ENCODE results near the gene MINAR1. TPM values are rescaled to one million over a fixed set of nuclear protein-coding genes. Genes with fewer than 3 reads are reported as not detected.

Gene MINAR1
- total and polyA plus RNA-seq, 2 of the 13 experiments (the other 11 are each of a cell fraction or from before 2014, with no cell fraction given): 0.15 to 0.16 TPM

DNA sequence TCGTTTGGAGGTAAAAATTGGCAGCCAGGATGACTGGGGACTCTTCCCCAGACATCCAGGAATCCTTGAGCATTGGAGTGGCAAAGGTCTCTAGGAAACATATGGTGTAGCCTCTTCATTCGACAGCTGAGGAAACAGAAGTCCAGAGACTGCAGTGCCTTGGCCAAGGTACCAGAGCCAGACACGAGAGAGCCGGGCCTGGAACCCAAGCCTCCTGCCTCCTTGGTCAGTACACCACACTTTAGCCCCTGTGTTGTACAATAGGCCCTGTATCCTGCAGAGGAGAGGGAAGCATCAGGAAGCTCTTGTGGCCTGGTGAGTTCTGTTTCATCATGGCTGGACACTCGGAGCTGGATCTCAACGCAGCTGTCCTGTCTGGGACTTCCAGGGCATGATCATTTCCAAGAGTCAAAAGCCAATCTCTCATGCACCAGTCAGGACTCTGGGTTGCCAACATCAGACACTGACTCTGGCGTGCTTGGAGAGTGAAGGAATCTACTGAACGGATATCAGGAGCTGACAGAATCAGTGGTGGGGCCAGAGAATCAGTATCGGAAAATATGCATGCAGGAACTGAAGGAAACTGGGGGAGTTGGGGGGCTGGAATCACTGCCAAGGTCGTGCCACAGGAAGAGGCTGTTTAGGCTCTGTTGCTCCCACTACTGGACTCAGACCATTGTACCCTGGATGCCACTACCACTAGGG, 6.4 kb upstream of the MINAR1 start:
- Histone ChIP-seq H3K79me2 (ENCODE audit: insufficient read depth, low read length) (no peaks in the 10 kb centered on the region), H2AFZ (ENCODE audit: low read length) (no peak overlapping the region), H3K9me3 (ENCODE audit: low read length) (no peaks in the 10 kb centered on the region), H3K9ac (ENCODE audit: insufficient read depth, low read depth, low read length) (no peak overlapping the region), H4K20me1 (ENCODE audit: insufficient read depth, low read length) (no peaks in the 10 kb centered on the region), H3K4me3 (replicated peaks in 1 of 3; ENCODE audit: insufficient read depth in 1 of 3, low read depth in 2 of 3, low read length in 3 of 3) (no peak overlapping the region), H3K27ac (ENCODE audit: extremely low read length, insufficient read depth, low read length) (no peak overlapping the region), H3K27me3 (ENCODE audit: control insufficient read depth in 1 of 2, insufficient read depth in 2 of 2, low read length in 2 of 2) (peaks cover 0 to 27% of the 10 kb centered on the region in 2 experiments; a peak in 3 of 5 replicates), H3K36me3 (replicated peaks in 1 of 2; ENCODE audit: control insufficient read depth in 1 of 2, insufficient read depth in 2 of 2, low read length in 2 of 2) (no peaks in the 10 kb centered on the region), H3K4me2 (ENCODE audit: low read depth, low read length) (no peak overlapping the region), H3K4me1 (ENCODE audit: insufficient read depth, low read length) (no peaks in the 10 kb centered on the region)
- ATAC-seq (no peak), DNase-seq (ENCODE audit: low spot score) (no peak), FAIRE-seq (no peak)
- 13% methylated on average over 6 of the region's 10 CpGs for WGBS (ENCODE audit: low lambda C conversion rate)
- ChIA-PET POLR2A (no interaction called here), CTCF (ENCODE audit: low intra/inter-chr PET ratio, low total read pairs) (no interaction called here)
- intact Hi-C loops (cut with micrococcal nuclease; ENCODE audit: unreplicated experiment) (no loop called here), in situ Hi-C loops (cut with HindIII; ENCODE audit: extremely low pct_ligation_motif_present, low pct_unique_long_range_greater_than_20kb) (no loop called here)
- BruUV-seq (replicated peaks): no TSS peak
- TF ChIP-seq ZNF569 (CRISPR knock-in tag; IDR thresholded peaks at IDR 0.05; ENCODE audit: borderline replicate concordance) (no peak), ZNF737 (CRISPR knock-in tag; IDR thresholded peaks at IDR 0.05; ENCODE audit: borderline replicate concordance) (no peak), TFE3 (CRISPR knock-in tag; IDR thresholded peaks at IDR 0.05) (no peak), ELF3 (CRISPR knock-in tag; IDR thresholded peaks at IDR 0.05) (no peak), PLRG1 (conservative IDR thresholded peaks at IDR 0.05) (no peak), ZFP1 (CRISPR knock-in tag; IDR thresholded peaks at IDR 0.05) (no peak), ZMYM4 (CRISPR knock-in tag; IDR thresholded peaks at IDR 0.05) (no peak), RFXAP (CRISPR knock-in tag; IDR thresholded peaks at IDR 0.05; ENCODE audit: borderline replicate concordance) (no peak), NR2F2 (IDR thresholded peaks at IDR 0.05; ENCODE audit: borderline replicate concordance, low read depth) (no peak), ZNF17 (CRISPR knock-in tag; IDR thresholded peaks at IDR 0.05) (no peak), TEAD3 (CRISPR knock-in tag; optimal IDR thresholded peaks at IDR 0.05; ENCODE audit: borderline replicate concordance) (no peak), ZNF512 (CRISPR knock-in tag; IDR thresholded peaks at IDR 0.05) (no peak)
- TF ChIP-seq, protein P1, sequence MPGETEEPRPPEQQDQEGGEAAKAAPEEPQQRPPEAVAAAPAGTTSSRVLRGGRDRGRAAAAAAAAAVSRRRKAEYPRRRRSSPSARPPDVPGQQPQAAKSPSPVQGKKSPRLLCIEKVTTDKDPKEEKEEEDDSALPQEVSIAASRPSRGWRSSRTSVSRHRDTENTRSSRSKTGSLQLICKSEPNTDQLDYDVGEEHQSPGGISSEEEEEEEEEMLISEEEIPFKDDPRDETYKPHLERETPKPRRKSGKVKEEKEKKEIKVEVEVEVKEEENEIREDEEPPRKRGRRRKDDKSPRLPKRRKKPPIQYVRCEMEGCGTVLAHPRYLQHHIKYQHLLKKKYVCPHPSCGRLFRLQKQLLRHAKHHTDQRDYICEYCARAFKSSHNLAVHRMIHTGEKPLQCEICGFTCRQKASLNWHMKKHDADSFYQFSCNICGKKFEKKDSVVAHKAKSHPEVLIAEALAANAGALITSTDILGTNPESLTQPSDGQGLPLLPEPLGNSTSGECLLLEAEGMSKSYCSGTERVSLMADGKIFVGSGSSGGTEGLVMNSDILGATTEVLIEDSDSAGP (CRISPR knock-in tag; IDR thresholded peaks at IDR 0.05; ENCODE audit: borderline replicate concordance): no peak
- TF ChIP-seq, protein P2, sequence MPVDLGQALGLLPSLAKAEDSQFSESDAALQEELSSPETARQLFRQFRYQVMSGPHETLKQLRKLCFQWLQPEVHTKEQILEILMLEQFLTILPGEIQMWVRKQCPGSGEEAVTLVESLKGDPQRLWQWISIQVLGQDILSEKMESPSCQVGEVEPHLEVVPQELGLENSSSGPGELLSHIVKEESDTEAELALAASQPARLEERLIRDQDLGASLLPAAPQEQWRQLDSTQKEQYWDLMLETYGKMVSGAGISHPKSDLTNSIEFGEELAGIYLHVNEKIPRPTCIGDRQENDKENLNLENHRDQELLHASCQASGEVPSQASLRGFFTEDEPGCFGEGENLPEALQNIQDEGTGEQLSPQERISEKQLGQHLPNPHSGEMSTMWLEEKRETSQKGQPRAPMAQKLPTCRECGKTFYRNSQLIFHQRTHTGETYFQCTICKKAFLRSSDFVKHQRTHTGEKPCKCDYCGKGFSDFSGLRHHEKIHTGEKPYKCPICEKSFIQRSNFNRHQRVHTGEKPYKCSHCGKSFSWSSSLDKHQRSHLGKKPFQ (CRISPR knock-in tag; IDR thresholded peaks at IDR 0.05; ENCODE audit: insufficient replicate concordance): no peak
- TF ChIP-seq, protein P3, sequence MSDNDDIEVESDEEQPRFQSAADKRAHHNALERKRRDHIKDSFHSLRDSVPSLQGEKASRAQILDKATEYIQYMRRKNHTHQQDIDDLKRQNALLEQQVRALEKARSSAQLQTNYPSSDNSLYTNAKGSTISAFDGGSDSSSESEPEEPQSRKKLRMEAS (IDR thresholded peaks at IDR 0.05): no peak
- TF ChIP-seq, protein P4, sequence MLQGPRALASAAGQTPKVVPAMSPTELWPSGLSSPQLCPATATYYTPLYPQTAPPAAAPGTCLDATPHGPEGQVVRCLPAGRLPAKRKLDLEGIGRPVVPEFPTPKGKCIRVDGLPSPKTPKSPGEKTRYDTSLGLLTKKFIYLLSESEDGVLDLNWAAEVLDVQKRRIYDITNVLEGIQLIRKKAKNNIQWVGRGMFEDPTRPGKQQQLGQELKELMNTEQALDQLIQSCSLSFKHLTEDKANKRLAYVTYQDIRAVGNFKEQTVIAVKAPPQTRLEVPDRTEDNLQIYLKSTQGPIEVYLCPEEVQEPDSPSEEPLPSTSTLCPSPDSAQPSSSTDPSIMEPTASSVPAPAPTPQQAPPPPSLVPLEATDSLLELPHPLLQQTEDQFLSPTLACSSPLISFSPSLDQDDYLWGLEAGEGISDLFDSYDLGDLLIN (CRISPR knock-in tag; IDR thresholded peaks at IDR 0.05; ENCODE audit: borderline replicate concordance): no peak
- TF ChIP-seq, protein P5, sequence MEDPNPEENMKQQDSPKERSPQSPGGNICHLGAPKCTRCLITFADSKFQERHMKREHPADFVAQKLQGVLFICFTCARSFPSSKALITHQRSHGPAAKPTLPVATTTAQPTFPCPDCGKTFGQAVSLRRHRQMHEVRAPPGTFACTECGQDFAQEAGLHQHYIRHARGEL (CRISPR knock-in tag; IDR thresholded peaks at IDR 0.05): no peak
